ENCODE data around the gene CCT6A.
A peak's percentile ranks its signal among the peaks of the same experiment; 100 is the strongest.
"Not testable (repeated sequence)": the region's sequence is repeated elsewhere in the genome, so short reads cannot be mapped to it uniquely, and the experiment has no call there.

The CCT6A gene

DNA sequence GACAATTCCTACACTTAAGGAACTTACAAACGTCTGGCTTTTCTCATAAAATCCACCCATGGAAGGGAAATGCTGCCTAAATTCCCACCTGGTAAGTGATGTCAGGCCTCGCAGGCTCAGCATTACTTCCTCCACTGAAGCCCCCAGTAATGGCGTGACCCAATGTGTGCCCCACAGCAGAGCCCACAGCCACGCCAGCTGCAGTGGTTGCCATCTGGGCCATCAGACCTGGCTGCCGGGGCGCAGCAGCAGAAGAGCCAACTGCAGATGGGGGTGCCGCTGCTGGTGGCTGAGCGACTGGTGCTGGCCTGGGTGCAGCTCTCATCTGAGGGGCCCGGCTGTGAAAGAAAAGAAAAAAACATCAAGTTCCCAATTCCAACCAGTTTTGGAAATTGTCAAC is 52.6 kb downstream of the CCT6A start:
- not testable (repeated sequence) for DNase-seq

DNA sequence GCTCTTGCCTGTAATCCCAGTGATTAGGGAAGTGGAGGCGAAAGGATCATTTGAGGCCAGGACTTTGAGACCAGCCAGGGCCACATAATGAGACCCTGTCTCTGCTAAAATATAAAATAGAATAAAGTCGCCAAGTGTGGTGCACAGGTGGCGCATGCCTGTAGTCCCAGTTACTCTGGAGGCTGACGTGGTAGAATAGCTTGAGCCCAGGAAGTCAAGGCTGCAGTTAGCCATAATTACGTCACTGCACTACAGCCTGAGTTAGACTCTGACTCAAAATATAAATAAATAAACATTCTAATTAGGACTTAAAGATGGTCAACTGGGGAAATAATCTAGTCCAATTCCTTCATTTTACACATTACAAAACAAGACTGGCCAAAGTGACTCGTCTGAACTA is 53.9 kb downstream of the CCT6A start:
- DNase-seq = peak; percentile 5

DNA sequence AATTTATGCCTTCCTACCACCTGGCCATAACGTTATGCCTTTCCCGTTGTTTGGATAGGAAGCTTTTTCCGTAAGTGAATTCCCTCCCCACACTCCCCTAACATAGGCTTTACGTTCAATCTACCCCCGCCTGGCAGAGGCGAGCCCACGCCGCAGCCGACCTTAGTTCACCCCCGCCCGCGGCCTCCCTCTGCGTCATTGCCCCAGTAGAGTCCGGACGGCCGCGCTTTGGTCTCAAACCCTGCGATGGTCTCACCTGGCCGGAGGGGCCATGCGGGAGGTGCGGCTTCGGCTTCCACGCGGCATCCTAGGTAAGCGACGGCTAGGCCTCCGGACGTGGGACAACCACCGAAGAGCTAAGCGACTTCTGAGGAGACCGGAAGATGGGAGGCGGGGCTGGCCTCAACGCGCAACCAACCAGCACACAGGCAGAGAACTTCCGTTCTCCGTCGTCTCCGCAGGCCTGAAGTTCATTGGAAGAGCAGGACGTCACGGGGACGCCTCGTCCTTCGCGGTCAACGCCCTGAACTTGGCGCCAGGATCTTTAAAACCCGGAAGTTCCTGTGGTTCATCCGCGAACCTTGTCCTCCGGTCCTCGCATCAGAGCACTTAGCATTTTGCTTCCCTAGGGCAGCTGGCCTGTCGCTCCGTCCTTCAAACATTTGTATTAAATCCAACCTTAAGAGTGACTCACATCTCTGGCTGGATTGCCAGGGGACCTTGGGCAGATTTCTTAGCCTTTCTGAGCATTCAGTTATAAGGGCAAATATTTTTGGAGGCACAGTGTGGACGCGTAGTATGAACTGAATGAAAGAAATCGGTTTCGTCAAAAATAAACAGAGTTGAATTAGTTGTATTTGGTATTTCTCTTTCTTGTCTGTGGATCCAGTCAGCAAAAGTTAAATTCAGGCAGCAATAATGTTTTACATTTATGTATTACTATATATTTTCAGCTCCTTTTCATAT is 54.8 kb downstream of the CCT6A start, which contains the start of gene CHCHD2:
CHCHD2 (minus strand) TSS at position 369 of the 966 bp plus-strand sequence; CDS start at position 306, 63 bp downstream.
- peak; percentile 99 for DNase-seq

GRCh38 chr7:56107954-56108258 is 56.3 kb downstream of the CCT6A start:
- DNase-seq = no peak

GRCh38 chr7:56110611-56111010 is 59.0 kb downstream of the CCT6A start:
- DNase-seq = no peak

DNA sequence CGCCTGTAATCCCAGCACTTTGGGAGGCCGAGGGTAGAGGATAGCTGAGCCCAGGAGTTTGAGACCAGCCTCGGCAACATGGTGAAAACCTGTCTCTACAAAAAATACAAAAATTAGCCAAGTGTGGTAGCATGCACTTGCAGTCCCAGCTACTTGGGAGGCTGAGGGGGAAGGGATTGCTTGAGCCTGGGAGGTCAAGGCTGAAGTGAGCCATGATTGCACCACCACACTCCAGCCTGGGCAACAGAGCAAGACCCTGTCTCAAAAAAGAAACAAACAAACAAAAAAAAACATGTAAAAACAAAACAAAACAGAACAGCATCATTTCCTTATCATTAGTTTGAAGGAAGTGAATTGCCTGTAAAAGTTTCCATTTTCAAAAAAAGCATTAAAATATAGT is 60.7 kb downstream of the CCT6A start:
- not testable (repeated sequence) for DNase-seq

Data from NCI-H774 (cell line).